Effector CD8-positive, alpha-beta T cell (primary cell): ENCODE measurements around the gene FIS1.
A peak's percentile ranks its signal among the peaks of the same experiment; 100 is the strongest.
"Not testable (repeated sequence)": the region's sequence is repeated elsewhere in the genome, so short reads cannot be mapped to it uniquely, and the experiment has no call there.

Experiments used
- DNase-seq: peaks from one replicate; lab custom pipeline; 2025; lab: John Stamatoyannopoulos, UW

Gene FIS1

DNA sequence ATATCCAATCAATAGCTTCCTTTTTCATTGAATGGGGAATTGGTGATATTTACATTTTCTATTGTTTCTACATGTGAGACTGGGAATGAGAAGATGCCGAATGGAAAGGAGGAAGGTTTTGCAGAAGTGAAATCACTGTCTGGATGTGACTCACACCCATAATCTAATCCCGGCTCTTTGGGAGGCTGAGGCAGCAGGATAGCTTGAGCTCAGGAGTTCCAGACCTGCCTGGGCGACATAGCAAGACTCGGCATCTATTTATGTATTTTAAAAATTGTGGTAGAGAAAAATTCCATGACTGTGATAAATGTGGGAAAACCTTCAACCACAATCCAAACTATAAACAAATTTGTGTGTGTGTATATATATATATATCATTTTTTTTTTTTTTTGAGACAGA, 10.9 kb upstream of the FIS1 start:
- no peak for DNase-seq

DNA sequence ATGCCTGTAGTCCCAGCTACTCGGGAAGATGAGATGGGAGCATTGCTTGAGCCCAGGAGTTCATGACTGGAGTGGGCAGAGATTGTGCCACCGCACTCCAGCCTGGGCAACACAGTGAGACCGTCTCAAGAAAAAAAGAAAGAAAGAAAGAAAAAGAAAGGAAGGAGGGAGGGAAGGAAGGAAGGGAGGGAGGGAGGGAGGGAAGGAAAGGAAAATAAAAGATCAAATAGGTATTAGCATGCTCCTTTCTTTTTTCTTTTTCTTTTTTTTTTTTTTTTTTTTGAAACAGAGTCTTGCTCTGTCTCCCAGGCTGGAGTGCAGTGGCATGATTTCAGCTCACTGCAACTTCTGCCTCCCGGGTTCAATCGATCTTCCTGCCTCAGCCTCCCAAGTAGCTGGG, 8.3 kb upstream of the FIS1 start:
- not testable (repeated sequence) for DNase-seq

DNA sequence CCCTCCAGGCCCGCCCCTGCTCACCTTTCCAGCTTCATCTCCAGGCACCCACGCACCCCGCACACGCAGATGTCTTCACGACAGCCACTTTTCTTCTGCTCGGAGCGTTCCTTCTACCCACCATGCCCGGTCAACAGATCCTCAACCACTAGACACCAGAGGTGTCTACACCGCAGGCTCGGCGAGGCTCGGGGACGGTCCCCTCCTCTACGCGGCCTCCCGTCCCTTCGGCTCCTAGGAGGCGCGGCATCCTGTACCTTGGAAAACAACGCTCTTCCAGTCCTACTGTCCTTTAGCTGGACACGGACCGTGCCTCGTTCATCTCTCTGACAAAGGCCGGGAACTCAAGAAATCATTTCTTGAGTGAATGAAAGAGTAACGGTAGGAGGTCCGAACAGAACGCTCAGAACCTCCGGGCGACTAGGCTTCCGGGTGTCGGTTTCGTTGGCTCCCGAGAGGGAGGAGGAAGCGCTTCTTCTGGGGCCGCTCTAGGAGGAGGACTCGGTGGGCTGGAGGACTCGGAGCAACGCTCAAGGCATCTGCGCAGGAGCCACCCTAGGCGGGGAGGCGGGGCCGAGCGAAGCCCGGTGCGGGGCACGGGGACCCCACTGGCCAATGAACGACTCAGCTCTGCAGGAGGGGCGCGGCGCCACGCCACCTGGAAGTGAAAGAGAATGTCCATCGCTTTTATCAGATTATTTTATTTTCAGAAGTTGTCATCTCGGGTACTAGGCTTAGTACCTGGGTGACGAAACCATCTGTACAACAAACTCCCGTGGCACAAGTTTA, 7.2 kb upstream of the FIS1 start:
- DNase-seq = peak; percentile 97

DNA sequence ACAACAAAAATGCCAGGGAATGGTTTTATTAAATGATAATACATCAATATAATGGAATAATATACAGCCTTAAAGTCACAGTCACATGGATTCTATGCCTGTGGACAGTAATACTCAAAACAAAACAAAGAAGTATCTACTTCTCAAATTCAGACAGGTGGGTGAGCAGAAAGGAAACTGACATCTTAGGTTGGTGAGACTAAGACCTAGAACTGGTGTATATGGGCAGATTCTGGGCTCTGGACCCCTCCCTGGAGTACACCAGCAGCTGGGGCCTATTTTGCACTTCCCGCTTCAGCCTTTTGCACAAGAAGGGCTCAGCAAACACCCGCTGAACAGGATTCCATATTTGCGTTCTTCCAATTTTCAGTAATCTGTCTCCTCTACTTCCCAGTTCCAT, 5.4 kb upstream of the FIS1 start:
- no peak for DNase-seq

GRCh38 chr7:101248276-101248675, 3.4 kb upstream of the FIS1 start:
- no peak for DNase-seq

DNA sequence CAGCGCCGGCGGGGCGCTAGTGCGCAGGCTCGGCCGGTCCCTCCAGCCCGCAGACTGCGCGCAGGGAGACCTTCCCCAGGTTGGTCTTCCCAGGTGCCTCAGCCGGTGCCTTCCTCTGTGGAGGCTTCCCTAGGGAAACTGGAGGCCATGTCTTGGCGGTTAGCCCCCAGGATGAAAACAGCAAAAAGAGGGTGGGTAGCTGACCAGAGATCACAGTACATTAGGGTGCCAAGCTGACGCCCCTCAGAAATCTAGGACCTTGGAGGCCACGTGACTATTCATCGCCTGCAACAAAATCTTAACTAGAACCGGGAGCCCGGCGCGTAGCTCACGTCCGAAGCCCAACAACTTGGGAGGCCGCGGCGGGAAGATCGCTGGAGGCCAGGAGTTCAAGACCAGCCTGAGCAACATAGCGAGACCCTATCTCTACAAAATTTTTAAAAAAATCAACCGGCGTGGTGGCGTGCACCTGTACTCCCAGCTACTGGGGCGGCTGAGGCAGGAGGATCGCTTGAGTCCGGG, 327 bp upstream of the FIS1 start:
- DNase-seq = no peak

DNA sequence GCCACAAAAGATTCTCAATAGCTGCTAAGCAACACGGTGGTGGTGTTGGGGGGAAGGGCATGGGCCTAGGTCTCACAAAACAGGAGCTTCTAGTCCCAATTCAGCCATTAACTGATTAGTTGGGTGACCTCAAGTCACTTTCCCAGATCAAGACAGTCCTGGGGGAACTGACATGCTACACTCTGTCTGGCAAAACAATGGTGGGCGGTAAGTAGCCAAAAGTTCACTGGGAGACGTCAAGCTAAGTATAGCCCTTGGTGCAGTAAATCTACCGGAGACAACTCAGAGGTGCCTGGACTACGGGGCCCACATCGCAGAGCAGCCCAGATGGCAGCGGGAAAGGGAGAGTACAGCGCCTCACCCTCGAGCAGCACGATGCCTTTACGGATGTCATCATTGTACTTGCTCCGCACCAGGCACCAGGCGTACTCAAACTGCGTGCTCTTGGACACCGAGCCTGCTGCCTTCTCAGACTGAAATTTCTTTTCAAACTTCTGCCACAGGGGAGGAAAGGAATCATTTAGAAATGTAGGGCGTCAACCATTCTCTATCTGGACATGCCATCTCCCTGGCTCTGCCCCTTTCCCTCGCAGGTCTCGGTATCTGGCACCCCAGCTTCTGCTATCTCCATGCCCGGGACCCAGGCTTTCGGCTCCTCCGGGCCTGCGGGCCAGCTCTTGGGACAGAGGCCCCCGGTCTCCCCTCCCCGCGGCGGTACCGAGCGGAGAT, 1.1 kb downstream of the FIS1 start:
- no peak for DNase-seq

DNA sequence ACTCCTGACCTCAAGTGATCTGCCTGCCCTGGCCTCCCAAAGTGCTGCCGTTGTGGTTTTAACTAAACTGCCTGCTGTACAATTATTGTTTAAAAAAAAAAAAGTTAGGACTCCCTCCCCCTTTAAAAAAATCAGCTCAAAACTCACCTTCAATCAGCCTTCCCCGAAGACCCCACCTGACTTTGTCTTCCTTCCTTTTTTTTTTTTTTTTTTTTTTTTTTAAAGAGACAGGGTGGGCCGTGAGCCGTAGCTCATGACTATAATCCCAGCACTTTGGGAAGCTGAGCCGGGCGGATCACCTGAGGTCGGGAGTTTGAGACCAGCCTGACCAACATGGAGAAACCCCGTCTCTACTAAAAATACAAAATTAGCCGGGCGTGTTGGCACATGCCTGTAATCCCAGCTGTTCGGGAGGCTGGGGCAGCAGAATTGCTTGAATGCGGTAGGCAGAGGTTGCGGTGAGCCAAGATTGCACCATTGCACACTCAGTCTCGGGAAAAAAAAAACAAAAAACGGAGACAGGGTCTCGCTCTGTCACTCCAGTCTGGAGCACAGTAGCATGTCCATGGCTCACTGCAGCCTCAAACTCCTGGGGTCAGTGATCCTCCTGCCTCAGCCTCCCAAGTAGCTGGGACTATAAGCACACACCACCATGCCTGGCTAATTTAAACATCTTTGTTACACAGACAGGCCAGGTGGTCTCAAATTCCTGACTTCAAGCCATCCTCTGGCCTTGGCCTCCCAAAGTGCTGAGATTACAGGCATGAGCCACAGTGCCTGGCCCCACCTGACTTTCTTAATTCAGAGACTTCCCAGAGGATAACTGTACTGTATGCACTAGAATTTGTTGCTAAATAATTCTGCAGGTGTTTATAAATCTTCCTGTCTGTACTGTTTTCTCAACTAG, 3.2 kb downstream of the FIS1 start:
- DNase-seq = no peak

GRCh38 chr7:101241015-101241363, 3.9 kb downstream of the FIS1 start:
- no peak for DNase-seq

DNA sequence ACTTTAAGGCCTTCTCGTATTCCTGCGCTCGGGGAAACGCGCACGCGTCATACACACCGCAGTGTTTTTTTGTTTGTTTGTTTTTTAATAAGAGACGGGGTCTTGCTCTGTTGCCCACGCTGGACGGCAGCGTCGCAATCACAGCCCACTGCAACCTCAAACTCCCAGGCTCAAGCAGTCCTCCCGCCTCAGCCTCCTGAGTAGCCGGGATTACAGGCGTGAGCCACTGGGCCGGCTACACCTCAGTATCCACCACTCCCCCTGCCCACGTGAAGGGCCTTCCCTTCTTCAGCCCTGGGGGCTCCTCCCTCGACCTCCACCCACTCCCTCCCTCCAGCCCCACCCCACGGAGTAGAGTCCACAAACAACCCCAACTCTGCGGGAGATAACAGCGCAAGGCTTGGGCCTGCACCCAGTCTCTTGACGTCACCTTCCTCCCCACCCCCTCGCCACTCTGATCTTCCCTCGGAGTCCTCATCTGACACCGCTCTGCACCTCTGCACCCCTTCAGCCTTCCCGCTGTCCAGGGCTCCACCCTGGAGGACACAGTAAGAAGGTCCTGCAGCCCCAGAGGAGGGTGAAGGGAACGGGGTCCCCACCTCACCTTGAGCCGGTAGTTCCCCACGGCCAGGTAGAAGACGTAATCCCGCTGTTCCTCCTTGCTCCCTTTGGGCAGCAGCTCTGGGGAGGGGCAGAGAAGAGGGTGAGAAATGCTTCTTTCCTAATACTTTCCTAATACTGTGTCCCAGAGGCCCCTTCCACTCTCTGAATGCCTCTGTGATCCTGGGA, 4.5 kb downstream of the FIS1 start:
- DNase-seq = no peak

DNA sequence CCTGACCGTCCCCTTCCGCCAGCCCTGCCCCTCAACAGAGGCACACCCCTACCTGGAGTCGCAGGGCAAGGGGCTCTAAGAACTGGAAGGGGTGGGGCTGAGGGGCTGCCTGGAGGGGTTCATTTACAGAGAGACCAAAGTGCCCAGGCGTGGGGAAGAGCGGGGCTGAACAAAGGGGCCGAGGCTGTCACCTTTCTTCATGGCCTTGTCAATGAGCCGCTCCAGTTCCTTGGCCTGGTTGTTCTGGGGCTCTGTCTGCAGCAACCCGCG, 5.0 kb downstream of the FIS1 start:
- DNase-seq = no peak

DNA sequence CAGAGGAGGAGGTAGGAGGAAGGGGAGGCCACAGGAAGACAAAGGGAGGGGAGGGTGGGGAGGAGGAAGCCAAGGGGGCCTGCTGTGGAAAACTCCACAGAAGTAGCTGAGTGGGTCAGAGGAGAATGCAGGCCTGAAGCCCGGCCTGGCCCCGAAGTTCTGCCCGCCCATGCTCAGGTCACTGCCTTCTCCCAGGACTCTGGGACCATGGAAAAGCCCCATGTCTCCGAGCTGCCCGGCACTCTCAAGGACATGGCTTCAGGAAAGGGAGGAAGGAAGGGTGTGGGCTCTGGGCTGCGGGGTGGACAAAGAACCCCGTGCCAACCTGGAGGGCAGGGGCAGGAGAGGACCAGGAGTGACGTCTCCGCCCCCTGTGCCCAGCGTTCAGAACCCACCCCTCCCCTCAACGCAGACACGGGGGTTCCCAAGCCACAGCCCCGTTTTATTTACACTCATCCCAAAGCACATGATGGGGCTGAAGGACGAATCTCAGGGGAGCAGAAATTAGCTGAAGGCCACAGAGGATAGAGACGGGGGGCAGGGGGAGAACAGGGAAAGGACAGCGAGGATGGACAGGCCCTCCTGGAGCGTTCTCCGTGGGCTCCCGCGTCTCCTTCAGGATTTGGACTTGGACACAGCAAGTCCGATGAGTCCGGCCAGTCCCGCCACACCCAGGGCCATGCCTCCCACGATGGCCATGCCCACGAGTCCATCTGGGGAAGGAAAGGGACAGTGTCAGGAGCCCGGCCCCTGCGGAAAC, 5.5 kb downstream of the FIS1 start:
- no peak for DNase-seq

- no peak for DNase-seq
These were observed 6.4 kb downstream of the FIS1 start for GRCh38 chr7:101238226-101239182.

GRCh38 chr7:101237206-101238067, 7.4 kb downstream of the FIS1 start, which contains the start of gene CLDN15:
Gene CLDN15 (minus strand): TSS chr7:101237802. CDS start chr7:101237581, 221 bp downstream.
- DNase-seq = no peak

DNA sequence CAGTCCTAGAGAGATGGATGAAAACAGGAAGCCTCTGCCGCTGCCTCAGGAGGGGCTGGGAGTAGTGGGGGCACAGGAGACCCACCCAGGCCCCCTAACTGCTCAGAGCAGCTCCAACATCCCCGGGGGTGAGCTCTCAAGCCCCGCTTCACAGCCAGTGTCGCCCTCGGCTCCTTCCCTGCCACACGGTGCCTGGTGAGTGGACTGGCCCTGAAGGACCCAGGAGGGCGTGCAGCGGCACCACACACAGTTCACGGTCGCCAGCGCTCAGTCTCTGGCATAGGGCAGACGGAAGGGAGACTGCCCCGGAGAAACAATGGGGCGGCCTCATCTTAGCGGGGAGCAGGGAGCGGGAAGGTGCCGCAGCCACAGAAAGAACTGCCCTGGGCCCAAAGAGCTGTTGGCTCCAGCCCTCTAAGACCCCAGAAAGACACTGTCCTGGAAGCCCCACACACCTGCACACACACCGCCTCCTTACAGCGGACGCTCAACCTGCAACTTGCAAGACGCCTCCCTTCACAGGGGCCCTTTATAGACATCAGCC, 8.5 kb downstream of the FIS1 start:
- DNase-seq = no peak

- no peak for DNase-seq
These were observed 9.4 kb downstream of the FIS1 start for GRCh38 chr7:101235522-101235921.

GRCh38 chr7:101235050-101235449, 9.8 kb downstream of the FIS1 start:
- no peak for DNase-seq

- no peak for DNase-seq
These were observed 10.2 kb downstream of the FIS1 start for GRCh38 chr7:101234636-101235035.
